ENCODE data around the gene PCDHGA4. TPM values are rescaled to one million over a fixed set of nuclear protein-coding genes. Genes with fewer than 3 reads are reported as not detected.
A peak's percentile ranks its signal among the peaks of the same experiment; 100 is the strongest.

PCDHGA4 gene
- total and polyA plus RNA-seq, 2 of the 13 experiments (the other 11 are each of a cell fraction or from before 2014, with no cell fraction given), result 0.49 to 0.58 TPM

DNA sequence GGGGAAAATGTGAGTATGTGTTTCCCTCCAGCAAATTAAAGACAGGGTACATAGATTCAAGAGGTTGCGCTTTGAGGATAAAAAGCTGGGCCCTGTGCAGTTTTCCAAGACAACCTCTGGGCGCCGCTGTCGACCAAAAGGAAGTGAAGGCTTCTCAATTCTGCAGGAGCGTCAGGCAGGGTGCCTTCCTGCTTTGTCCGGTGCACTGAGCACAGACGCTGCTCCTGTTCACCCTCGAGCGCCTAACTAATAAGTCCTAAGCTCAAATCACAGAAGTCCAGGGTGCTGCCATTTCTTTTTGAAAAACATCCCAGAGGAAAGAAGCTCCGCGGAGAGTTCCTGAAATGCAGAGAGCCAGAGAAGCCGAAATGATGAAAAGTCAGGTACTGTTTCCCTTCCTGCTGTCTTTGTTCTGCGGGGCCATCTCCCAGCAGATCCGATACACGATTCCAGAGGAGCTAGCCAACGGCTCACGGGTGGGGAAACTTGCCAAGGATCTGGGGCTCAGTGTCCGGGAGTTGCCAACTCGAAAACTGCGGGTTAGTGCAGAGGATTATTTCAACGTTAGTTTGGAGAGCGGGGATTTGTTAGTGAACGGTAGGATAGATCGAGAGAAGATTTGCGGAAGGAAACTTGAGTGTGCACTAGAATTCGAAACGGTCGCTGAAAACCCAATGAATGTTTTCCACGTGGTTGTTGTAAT lies 4.8 kb upstream of the PCDHGA4 start, which contains the start of gene PCDHGB1 (continued):
- TF ChIP-seq GABPA (IDR thresholded peaks at IDR 0.05; ENCODE audit: low read depth, low read length) (no peak), GABPA (CRISPR knock-in tag; IDR thresholded peaks at IDR 0.05; ENCODE audit: low read depth) (peak; percentile 74), ZNF451 (CRISPR knock-in tag; IDR thresholded peaks at IDR 0.05) (no peak), NR3C1 (CRISPR knock-in tag; IDR thresholded peaks at IDR 0.05) (no peak), ESRRA (CRISPR knock-in tag; IDR thresholded peaks at IDR 0.05; ENCODE audit: low read depth) (no peak), ZFP36L1 (CRISPR knock-in tag; IDR thresholded peaks at IDR 0.05) (no peak; the same call in 1 of the 2 replicates), EHMT2 (IDR thresholded peaks at IDR 0.05; ENCODE audit: borderline replicate concordance, low read depth, low read length) (no peak), FOXM1 (CRISPR knock-in tag; IDR thresholded peaks at IDR 0.05) (no peak), BHLHE40 (IDR thresholded peaks at IDR 0.05; ENCODE audit: low read length) (no peak), U2AF2 (IDR thresholded peaks at IDR 0.05; ENCODE audit: low read depth, low read length) (no peak), NCOA5 (CRISPR knock-in tag; IDR thresholded peaks at IDR 0.05) (no peak), STAG1 (CRISPR knock-in tag; IDR thresholded peaks at IDR 0.05) (peak; percentile 70), HNF4G (IDR thresholded peaks at IDR 0.05; ENCODE audit: borderline replicate concordance, low read depth, low read length) (no peak), HNF4G (CRISPR knock-in tag; IDR thresholded peaks at IDR 0.05; ENCODE audit: borderline replicate concordance, low read depth) (no peak), RELA (CRISPR knock-in tag; IDR thresholded peaks at IDR 0.05) (no peak), SAP130 (CRISPR knock-in tag; IDR thresholded peaks at IDR 0.05; ENCODE audit: low read depth) (peak; percentile 47), ZFAT (CRISPR knock-in tag; conservative IDR thresholded peaks at IDR 0.05) (no peak), GABPB1 (CRISPR knock-in tag; IDR thresholded peaks at IDR 0.05) (peak; percentile 61; the same call in 1 of the 2 replicates)
- TF ChIP-seq, protein P1, sequence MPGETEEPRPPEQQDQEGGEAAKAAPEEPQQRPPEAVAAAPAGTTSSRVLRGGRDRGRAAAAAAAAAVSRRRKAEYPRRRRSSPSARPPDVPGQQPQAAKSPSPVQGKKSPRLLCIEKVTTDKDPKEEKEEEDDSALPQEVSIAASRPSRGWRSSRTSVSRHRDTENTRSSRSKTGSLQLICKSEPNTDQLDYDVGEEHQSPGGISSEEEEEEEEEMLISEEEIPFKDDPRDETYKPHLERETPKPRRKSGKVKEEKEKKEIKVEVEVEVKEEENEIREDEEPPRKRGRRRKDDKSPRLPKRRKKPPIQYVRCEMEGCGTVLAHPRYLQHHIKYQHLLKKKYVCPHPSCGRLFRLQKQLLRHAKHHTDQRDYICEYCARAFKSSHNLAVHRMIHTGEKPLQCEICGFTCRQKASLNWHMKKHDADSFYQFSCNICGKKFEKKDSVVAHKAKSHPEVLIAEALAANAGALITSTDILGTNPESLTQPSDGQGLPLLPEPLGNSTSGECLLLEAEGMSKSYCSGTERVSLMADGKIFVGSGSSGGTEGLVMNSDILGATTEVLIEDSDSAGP (CRISPR knock-in tag; IDR thresholded peaks at IDR 0.05; ENCODE audit: borderline replicate concordance), result no peak
- TF ChIP-seq, protein P2, sequence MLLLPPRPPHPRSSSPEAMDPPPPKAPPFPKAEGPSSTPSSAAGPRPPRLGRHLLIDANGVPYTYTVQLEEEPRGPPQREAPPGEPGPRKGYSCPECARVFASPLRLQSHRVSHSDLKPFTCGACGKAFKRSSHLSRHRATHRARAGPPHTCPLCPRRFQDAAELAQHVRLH (CRISPR knock-in tag; IDR thresholded peaks at IDR 0.05; ENCODE audit: borderline replicate concordance, low read depth), result no peak; the same call in 1 of the 2 replicates
- TF ChIP-seq, protein P3, sequence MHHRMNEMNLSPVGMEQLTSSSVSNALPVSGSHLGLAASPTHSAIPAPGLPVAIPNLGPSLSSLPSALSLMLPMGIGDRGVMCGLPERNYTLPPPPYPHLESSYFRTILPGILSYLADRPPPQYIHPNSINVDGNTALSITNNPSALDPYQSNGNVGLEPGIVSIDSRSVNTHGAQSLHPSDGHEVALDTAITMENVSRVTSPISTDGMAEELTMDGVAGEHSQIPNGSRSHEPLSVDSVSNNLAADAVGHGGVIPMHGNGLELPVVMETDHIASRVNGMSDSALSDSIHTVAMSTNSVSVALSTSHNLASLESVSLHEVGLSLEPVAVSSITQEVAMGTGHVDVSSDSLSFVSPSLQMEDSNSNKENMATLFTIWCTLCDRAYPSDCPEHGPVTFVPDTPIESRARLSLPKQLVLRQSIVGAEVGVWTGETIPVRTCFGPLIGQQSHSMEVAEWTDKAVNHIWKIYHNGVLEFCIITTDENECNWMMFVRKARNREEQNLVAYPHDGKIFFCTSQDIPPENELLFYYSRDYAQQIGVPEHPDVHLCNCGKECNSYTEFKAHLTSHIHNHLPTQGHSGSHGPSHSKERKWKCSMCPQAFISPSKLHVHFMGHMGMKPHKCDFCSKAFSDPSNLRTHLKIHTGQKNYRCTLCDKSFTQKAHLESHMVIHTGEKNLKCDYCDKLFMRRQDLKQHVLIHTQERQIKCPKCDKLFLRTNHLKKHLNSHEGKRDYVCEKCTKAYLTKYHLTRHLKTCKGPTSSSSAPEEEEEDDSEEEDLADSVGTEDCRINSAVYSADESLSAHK (CRISPR knock-in tag; IDR thresholded peaks at IDR 0.05; ENCODE audit: borderline replicate concordance), result no peak
- TF ChIP-seq, protein P4, sequence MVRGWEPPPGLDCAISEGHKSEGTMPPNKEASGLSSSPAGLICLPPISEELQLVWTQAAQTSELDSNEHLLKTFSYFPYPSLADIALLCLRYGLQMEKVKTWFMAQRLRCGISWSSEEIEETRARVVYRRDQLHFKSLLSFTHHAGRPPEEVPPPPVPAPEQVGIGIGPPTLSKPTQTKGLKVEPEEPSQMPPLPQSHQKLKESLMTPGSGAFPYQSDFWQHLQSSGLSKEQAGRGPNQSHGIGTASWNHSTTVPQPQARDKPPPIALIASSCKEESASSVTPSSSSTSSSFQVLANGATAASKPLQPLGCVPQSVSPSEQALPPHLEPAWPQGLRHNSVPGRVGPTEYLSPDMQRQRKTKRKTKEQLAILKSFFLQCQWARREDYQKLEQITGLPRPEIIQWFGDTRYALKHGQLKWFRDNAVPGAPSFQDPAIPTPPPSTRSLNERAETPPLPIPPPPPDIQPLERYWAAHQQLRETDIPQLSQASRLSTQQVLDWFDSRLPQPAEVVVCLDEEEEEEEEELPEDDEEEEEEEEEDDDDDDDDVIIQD (CRISPR knock-in tag; IDR thresholded peaks at IDR 0.05; ENCODE audit: low read depth), result no peak
- TF ChIP-seq, protein P5, sequence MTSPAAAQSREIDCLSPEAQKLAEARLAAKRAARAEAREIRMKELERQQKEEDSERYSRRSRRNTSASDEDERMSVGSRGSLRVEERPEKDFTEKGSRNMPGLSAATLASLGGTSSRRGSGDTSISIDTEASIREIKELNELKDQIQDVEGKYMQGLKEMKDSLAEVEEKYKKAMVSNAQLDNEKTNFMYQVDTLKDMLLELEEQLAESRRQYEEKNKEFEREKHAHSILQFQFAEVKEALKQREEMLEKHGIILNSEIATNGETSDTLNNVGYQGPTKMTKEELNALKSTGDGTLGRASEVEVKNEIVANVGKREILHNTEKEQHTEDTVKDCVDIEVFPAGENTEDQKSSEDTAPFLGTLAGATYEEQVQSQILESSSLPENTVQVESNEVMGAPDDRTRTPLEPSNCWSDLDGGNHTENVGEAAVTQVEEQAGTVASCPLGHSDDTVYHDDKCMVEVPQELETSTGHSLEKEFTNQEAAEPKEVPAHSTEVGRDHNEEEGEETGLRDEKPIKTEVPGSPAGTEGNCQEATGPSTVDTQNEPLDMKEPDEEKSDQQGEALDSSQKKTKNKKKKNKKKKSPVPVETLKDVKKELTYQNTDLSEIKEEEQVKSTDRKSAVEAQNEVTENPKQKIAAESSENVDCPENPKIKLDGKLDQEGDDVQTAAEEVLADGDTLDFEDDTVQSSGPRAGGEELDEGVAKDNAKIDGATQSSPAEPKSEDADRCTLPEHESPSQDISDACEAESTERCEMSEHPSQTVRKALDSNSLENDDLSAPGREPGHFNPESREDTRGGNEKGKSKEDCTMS (CRISPR knock-in tag; conservative IDR thresholded peaks at IDR 0.05), result no peak

All from HepG2 (cell line).